Adrenal gland (tissue), 12 donors: ENCODE results near the gene IKZF2. TPM values are rescaled to one million over a fixed set of nuclear protein-coding genes. Genes with fewer than 3 reads are reported as not detected.

Experiments
- DNase-seq, 7 donors: peaks; one replicate each; pipeline ENCODE4 v3.0.0-alpha.2; 2019 to 2020
- H3K27ac ChIP-seq, 5 donors: fragments of 200-600 bp; sonication (generic) in 4 of 5; 1 replicate in 3 of 5; 2 replicates in 2 of 5; pipeline versions ENCODE4 v1.5.1 to v1.8.0; 2016 to 2020; ENCODE audit warnings: mild to moderate bottlenecking in 1 of 5
- H3K27me3 ChIP-seq: fragments of 200-600 bp; 2 replicates; pipeline ENCODE4 v1.8.0; 2021
- H3K36me3 ChIP-seq, 2 donors: fragments of 200-600 bp; replicated peaks in 1 of 2; 1 replicate in 1 of 2; 2 replicates in 1 of 2; pipeline versions ENCODE4 v1.5.1 to v1.8.0; 2018 to 2022
- H3K4me1 ChIP-seq, 2 donors: fragments of 200-600 bp; replicated peaks in 1 of 2; 1 replicate in 1 of 2; 2 replicates in 1 of 2; pipeline versions ENCODE4 v1.5.1 to v1.8.0; 2018 to 2021
- H3K4me3 ChIP-seq, 4 donors: fragments of 200-600 bp; sonication (generic) in 3 of 4; one replicate each; pipeline ENCODE4 v1.5.1; 2016 to 2018
- H3K9me3 ChIP-seq, 3 donors: fragments of 200-600 bp; sonication (generic) in 1 of 3; replicated peaks in 1 of 3; 1 replicate in 2 of 3; 2 replicates in 1 of 3; pipeline versions ENCODE4 v1.5.1 to v1.8.0; 2016 to 2021
- CTCF ChIP-seq, 6 experiments: fragments of 450-650 bp in 4 of 6; fragments of 200-600 bp in 2 of 6; sonication (generic) in 1 of 6; IDR thresholded peaks; 1 replicate in 5 of 6; 2 replicates in 1 of 6; pipeline versions ENCODE4 v1.5.1 to v1.8.0; 2016 to 2021; ENCODE audit warnings: antibody characterized with exemption in 6 of 6, mild to moderate bottlenecking in 2 of 6, moderate library complexity in 1 of 6
- POLR2A ChIP-seq, 2 donors: fragments of 450-650 bp; IDR thresholded peaks; one replicate each; pipeline ENCODE4 v1.6.1; 2017; ENCODE audit warnings: antibody characterized with exemption in 2 of 2, mild to moderate bottlenecking in 2 of 2, moderate library complexity in 1 of 2
- WGBS, 4 donors: extraction: QIAGEN DNeasy Blood & Tissue Kit in 2 of 4; methylation state at CpG; one replicate each; pipeline versions ENCODE4 v1.1.5 to v1.1.7; 2013 to 2017; 5-methylcytosine and 5-hydroxymethylcytosine counted together
- intact Hi-C, 2 donors: fragments of 100-400 bp; cut with DNase I; formaldehyde crosslinking; loops; one replicate each; pipeline versions ENCODE4 v1.14.1 to v1.15.0; 2022 to 2023
- polyA plus RNA-seq, 3 donors: library from polyadenylated mRNA; stranded (reverse); fragments of 200-250 nt in 2 of 3; fragments of 350-450 nt in 1 of 3; fragmentation: Illumina TruSeq in 1 of 3; extraction: RNeasy Lipid Tissue Mini Kit (QIAGEN cat#74804) in 1 of 3; gene quantifications; one replicate each; pipeline ENCODE4 v1.2.3, GENCODE V29; 2013 to 2014
- total RNA-seq, 9 donors: library from RNA; depleted of rRNA in 4 of 9; stranded (reverse); fragments of >200 nt in 4 of 9; fragments of 120-200 nt in 1 of 9; fragmentation: NEBNext Ultra II Directional in 1 of 9; extraction: Animal tissue kit (Norgen Biotek cat#: 25700) in 1 of 9; gene quantifications; one replicate each; pipeline versions ENCODE4 v1.1.0 to v1.2.4, GENCODE V29; 2013 to 2023
- donor health status: healthy with polysubstance abuse.
- donor health status: Bipolar disorder and iron deficiency.
- donor health status: DM: yes; HTN: yes; CAD: no.
- donor health status: DM: no; HTN: no; CAD: no.
- donor health status: DM: no; HTN: no; CAD: no.
- donor health status: DM: yes; HTN: yes; CAD: no.

The IKZF2 gene
- total and polyA plus RNA-seq, 12 donors: 0.44 to 18.9 (median 8.0) TPM

GRCh38 chr2:213065583-213066442 is 85.6 kb downstream of the IKZF2 start:
- peak; percentile 32 to 68 (median 59) for DNase-seq
- no peaks in the 10 kb centered on the region for H3K36me3 ChIP-seq
- intact Hi-C loops: no loop called here
- peak overlapping the region in 3 of 5 donors; percentile 7 to 17 (median 13) for H3K27ac ChIP-seq
- H3K9me3 ChIP-seq: no peaks in the 10 kb centered on the region
- 25 to 32% (median 27%) methylated on average over 8 of the region's 8 CpGs for WGBS, 4 donors
- H3K27me3 ChIP-seq: no peaks in the 10 kb centered on the region
- TF ChIP-seq CTCF (IDR thresholded peaks at IDR 0.05) (no peak), POLR2A (IDR thresholded peaks at IDR 0.05) (no peak)
- peaks cover 0 to 20% of the 10 kb centered on the region in 2 donors for H3K4me1 ChIP-seq
- peak overlapping the region in 1 of 4 donors; percentile 27 for H3K4me3 ChIP-seq

- Histone ChIP-seq H3K4me3 (no peak overlapping the region), H3K36me3 (no peaks in the 10 kb centered on the region), H3K4me1 (peaks cover 0 to 15% of the 10 kb centered on the region in 2 donors), H3K27me3 (no peaks in the 10 kb centered on the region), H3K9me3 (no peaks in the 10 kb centered on the region), H3K27ac (no peak overlapping the region)
- intact Hi-C loops: no loop called here
- no peak for DNase-seq
- 84 to 97% (median 86%) methylated on average over 2 of the region's 2 CpGs for WGBS, 4 donors
- no peak for TF ChIP-seq POLR2A (IDR thresholded peaks at IDR 0.05)
- no peak for TF ChIP-seq CTCF (IDR thresholded peaks at IDR 0.05)
These were observed 87.3 kb downstream of the IKZF2 start for GRCh38 chr2:213064099-213064498.

- intact Hi-C loops: no loop called here
- 68 to 76% (median 72%) methylated on average over 3 of the region's 3 CpGs for WGBS, 4 donors
- no peak for DNase-seq
These were observed 93.4 kb downstream of the IKZF2 start for GRCh38 chr2:213057977-213058376.

GRCh38 chr2:213046431-213046830 is 105.0 kb downstream of the IKZF2 start:
- Histone ChIP-seq H3K27ac (no peak overlapping the region), H3K4me3 (no peak overlapping the region), H3K9me3 (no peaks in the 10 kb centered on the region), H3K36me3 (no peaks in the 10 kb centered on the region), H3K27me3 (no peaks in the 10 kb centered on the region), H3K4me1 (no peaks in the 10 kb centered on the region)
- intact Hi-C loops: no loop called here
- DNase-seq: no peak
- TF ChIP-seq POLR2A (IDR thresholded peaks at IDR 0.05) (no peak), CTCF (IDR thresholded peaks at IDR 0.05) (no peak)
- 74 to 92% (median 80%) methylated on average over 1 of the region's 1 CpG for WGBS, 4 donors

More at GRCh38 chr2:213057977-213058376, 93.4 kb downstream of the IKZF2 start:
- Histone ChIP-seq H3K4me3 (no peak overlapping the region), H3K4me1 (no peaks in the 10 kb centered on the region), H3K27me3 (no peaks in the 10 kb centered on the region), H3K36me3 (no peaks in the 10 kb centered on the region), H3K27ac (no peak overlapping the region), H3K9me3 (peaks cover 0 to 11% (median 0%) of the 10 kb centered on the region in 3 donors)
- no peak for TF ChIP-seq POLR2A (IDR thresholded peaks at IDR 0.05)
- TF ChIP-seq CTCF (IDR thresholded peaks at IDR 0.05): no peak
